GM19468 (cell line): ENCODE measurements around the gene ABHD16A.
"Not testable (repeated sequence)": the region's sequence is repeated elsewhere in the genome, so short reads cannot be mapped to it uniquely, and the experiment has no call there.

Experiments
- ATAC-seq: cut with Tn5 transposase; IDR thresholded peaks from one replicate; pipeline ENCODE4 v1.9.1; 2021; ENCODE audit warnings: mild to moderate bottlenecking, moderate library complexity, moderate number of reproducible peaks; ENCODE audit not compliant: unreplicated experiment; ENCODE audit errors: extremely low read depth

Gene ABHD16A

DNA sequence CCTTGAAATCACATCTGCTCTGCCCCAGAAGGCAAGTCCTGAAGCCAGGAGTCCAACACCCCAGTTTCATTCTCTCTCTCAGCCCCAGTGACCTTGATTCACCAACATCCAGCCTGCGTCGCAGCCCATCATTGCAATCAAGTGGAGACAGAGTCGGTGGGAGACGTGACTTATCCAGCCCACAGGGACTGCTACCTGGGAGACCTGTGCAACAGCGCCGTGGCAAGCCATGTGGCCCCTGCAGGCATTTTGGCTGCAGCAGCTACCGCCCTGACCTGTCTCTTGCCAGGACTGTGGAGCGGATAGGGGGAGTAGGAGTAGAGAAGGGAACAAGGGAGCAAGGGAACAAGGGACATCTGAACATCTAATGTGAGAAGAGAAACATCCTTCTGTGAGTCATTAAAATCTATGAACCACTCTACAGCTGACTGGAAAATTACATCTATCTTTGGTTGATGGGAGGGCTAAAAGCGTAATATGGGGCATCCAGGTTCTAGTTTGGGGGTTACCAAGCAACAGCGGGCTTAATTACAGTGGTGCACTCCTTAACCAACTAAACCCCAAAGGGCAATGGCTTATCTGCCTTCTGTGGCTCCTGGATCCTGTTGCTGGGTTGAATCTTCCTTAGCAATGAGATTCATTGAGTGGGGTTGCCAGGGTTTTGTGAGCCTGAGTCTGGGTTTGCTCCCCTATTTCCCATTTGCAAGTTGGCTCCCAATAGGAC, 14.5 kb upstream of the ABHD16A start:
- ATAC-seq, result no peak

GRCh38 chr6:31715022-31715958, 12.2 kb upstream of the ABHD16A start, which contains the start of gene LY6G6D:
LY6G6D (plus strand) TSS chr6:31715348; CDS start chr6:31715356, 8 bp downstream.
- ATAC-seq, result no peak

GRCh38 chr6:31713991-31714684, 11.0 kb upstream of the ABHD16A start:
- ATAC-seq, result no peak

GRCh38 chr6:31713465-31713864, 10.3 kb upstream of the ABHD16A start:
- ATAC-seq, result no peak

DNA sequence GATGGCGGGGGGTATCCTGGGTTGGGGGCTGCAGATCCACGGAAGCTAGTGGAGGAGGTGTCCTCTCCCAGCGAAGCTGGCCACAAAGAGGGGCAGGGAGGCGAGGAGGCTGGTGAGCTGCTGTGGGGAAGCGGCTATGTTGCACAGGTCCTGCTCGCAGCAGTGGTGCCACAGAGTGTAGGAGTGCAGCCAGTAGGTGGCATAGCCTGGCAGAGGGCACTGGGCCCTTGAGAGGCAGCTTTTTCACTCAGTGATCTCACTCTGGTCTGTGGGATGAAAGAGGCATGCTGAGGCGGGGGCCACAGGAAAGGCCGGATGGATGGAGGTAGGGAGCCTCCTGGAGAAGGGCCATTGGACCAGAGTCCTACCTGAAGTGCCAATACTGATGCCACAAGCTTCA, 9.2 kb upstream of the ABHD16A start:
- ATAC-seq, result no peak

GRCh38 chr6:31711233-31711632, 8.1 kb upstream of the ABHD16A start:
- ATAC-seq, result no peak

DNA sequence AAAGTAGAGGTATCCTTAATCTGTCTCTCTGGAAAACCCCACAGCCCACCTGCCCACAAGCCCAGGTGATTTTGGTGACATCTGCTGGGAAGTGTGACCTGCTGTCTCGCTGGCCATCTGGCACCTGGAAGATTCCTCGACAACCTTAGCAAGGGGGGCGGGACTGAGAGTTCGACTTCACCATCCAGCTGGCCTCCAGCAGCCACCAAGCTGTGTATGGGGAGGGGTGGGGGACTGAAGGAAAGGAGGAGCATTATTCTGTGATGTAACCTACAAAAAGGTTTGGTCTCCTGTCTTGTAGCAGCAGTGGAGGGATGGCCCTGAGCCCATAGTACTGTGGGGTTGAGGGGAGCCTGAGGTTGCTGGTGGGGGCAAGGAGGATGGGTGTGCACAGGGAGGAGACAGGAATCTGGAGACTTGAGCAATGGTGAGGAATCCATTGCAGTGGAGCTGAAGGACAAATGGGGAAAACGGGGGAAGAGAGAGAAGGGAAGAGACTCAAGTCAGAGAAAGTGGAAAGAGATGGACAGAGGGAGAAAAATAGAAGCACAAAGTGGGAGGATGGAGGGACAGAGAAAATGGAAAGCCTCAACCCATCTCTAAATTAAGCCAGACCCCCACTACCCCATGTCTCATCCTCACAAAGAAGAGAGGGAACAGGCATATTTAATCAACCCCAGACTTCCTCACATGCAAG, 7.5 kb upstream of the ABHD16A start:
- no peak for ATAC-seq

DNA sequence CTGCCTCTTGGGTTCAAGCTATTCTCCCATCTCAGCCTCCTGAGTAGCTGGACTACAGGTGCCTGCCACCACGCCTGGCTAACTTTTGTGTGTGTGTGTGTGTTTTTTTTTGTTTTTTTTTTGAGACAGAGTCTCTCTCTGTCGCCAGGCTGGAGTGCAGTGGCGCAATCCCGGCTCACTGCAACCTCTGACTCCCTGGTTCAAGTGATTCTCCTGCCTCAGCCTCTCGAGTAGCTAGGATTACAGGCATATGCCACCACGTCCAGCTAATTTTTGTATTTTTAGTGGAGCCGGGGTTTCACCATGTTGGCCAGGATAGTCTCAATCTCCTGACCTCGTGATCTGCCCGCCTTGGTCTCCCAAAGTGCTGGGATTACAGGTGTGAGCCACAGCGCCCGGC, 6.0 kb upstream of the ABHD16A start:
- ATAC-seq, result not testable (repeated sequence)

DNA sequence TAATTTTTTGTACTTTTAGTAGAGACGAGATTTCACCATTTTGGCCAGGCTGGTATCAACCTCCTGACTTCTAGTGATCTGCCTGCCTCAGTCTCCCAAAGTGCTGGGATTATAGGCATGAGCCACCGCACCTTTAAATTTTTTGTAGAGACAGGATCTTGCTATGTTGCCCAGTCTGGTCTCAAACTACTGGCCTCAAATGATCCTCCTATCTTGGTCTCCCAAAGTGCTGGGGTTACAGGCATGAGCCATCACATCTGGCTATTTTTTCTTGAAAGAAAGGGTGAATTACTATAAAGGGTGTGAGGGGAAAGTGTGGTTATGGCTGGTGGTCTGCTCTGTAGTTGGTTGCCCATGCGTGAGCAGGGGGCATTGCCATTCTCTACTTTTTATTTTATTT, 5.1 kb upstream of the ABHD16A start:
- no peak for ATAC-seq

DNA sequence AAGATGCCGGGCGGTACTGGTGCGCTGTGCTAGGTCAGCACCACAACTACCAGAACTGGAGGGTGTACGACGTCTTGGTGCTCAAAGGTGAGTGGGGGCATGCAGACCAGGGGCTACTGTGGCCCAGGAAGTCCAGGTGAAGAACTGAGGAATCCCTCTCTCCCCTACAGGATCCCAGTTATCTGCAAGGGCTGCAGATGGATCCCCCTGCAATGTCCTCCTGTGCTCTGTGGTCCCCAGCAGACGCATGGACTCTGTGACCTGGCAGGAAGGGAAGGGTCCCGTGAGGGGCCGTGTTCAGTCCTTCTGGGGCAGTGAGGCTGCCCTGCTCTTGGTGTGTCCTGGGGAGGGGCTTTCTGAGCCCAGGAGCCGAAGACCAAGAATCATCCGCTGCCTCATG, 4.6 kb upstream of the ABHD16A start:
- ATAC-seq, result no peak

DNA sequence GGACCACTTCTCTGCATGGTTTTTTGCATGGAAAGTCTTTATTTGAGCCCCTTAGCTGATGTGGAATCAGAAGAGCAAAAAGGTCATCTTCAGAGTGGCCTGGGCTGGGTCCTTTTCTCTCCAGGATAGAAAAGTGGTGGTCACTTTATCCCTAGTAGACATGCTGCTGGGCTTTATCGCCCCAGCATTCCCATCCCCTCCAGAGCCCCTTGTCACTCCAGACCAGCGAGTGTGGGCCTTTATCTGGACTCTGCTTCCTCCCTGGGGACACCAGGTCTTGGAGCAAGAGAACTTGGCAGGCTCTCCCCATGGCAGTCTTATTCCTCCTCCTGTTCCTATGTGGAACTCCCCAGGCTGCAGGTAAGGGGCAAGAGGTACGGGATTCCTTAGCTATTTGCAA, 3.5 kb upstream of the ABHD16A start, which contains the start of gene LY6G6F:
Gene LY6G6F, plus strand, starts transcription at position 268 of the 400 bp plus-strand sequence. Its CDS starts 41 bp downstream, at position 309.
- ATAC-seq, result no peak

- no peak for ATAC-seq
These were observed 2.8 kb upstream of the ABHD16A start for GRCh38 chr6:31705931-31706330.

DNA sequence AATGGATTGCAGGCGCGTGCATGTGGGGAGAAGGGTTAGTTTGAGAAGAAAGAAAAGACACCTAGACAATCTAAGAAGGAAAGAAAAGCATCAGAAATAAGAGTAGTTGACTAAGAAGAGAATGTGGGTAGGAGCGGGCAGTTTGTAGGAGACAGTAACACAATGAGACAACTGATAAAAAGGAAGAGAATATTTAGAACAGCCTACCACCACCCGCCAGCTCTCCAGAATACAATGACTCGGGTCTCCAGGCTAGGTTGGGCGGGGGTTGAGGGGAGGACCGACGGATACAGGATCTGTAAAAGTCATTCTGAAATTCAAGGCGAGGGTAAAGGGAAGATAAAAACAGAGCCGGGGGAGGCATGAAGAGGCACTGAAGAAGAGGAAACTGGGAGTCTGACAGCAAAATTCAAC, 712 bp downstream of the ABHD16A start:
- no peak for ATAC-seq

- no peak for ATAC-seq
These were observed 1.3 kb downstream of the ABHD16A start for GRCh38 chr6:31701666-31702404.

GRCh38 chr6:31700740-31701401, 2.3 kb downstream of the ABHD16A start:
- no peak for ATAC-seq

GRCh38 chr6:31697555-31697954, 5.6 kb downstream of the ABHD16A start:
- no peak for ATAC-seq

DNA sequence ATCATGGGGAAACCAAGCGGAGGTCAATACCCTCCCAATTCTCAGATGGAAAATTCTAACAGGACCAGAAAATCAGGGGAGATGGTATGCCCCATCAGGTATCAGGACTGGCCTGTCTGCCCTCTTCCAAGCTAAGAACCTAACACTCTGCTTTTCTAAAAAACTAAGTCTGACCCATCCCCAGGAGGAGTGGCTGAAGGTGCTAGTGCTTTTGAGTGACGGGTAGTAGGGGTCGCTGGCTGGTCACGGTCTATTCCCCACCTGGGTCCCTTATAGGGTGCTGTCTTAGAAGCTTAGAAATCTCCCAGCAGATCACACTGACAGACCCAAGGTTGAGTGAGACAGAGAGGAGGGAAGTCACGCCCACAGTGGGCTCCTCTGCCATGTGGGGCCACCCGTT, 9.6 kb downstream of the ABHD16A start:
- no peak for ATAC-seq

DNA sequence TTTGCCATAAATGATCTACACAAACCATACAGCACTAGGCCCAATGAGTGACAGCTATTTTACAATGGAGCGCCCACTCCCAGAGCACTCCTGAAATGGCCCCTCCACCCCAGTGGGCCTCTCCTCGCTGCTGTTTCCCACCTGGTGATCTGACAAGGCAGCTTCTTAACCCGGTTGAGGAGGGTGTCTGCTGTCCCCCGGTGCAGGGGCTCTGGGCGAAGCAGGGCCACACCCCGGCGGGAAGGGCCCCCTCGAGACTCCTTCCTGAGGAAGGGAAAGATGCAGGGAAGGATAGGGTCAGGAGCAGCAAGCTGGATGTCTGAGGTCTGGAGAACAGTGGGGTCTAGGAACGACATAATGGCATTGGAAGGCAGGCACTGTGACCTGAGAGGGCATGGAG, 10.2 kb downstream of the ABHD16A start:
- ATAC-seq, result no peak

DNA sequence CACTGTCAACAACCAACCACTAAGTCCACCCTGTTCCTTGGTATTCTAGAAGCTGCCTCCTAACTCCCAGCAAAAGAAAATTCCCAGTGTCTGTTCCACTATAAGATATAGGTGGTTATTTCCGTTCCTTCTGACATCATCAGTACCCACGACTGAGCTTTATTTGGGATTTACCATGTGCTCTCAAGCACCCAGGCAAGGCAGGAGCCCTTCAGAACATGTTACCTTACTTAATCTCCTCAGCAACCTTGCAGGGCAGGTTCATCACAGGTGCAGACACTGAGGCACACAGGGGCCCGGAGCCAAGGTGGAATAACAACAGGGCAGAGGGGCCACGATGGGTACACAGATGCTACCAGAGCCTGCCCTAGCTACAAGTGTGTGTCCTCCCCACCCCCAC, 10.8 kb downstream of the ABHD16A start:
- ATAC-seq, result no peak
